ENCODE results near the gene GPC5. TPM values are rescaled to one million over a fixed set of nuclear protein-coding genes. Genes with fewer than 3 reads are reported as not detected.

Gene GPC5
- total and polyA plus RNA-seq, 2 of the 13 experiments (the other 11 are each of a cell fraction or from before 2014, with no cell fraction given), result 0.02 to 0.07 TPM

GRCh38 chr13:91845612-91846011 lies 447.2 kb downstream of the GPC5 start:
- Histone ChIP-seq H3K27ac (ENCODE audit: extremely low read length, insufficient read depth, low read length) (no peak overlapping the region), H3K27me3 (ENCODE audit: control insufficient read depth in 1 of 2, insufficient read depth in 2 of 2, low read length in 2 of 2) (no peaks in the 10 kb centered on the region; a peak in 1 of 5 replicates), H3K4me1 (ENCODE audit: insufficient read depth, low read length) (no peaks in the 10 kb centered on the region), H3K79me2 (ENCODE audit: insufficient read depth, low read length) (no peaks in the 10 kb centered on the region), H3K4me3 (replicated peaks in 1 of 3; ENCODE audit: insufficient read depth in 1 of 3, low read depth in 2 of 3, low read length in 3 of 3) (no peak overlapping the region), H3K9me3 (ENCODE audit: low read length) (no peaks in the 10 kb centered on the region), H3K9ac (ENCODE audit: insufficient read depth, low read depth, low read length) (no peak overlapping the region), H3K4me2 (ENCODE audit: low read depth, low read length) (no peak overlapping the region), H3K36me3 (replicated peaks in 1 of 2; ENCODE audit: control insufficient read depth in 1 of 2, insufficient read depth in 2 of 2, low read length in 2 of 2) (no peaks in the 10 kb centered on the region), H2AFZ (ENCODE audit: low read length) (no peak overlapping the region), H4K20me1 (ENCODE audit: insufficient read depth, low read length) (no peaks in the 10 kb centered on the region)
- WGBS (ENCODE audit: low lambda C conversion rate), result 3% methylated on average over 3 of the region's 3 CpGs
- ChIA-PET CTCF (ENCODE audit: low intra/inter-chr PET ratio, low total read pairs) (no interaction called here), POLR2A (no interaction called here)
- intact Hi-C loops (cut with micrococcal nuclease; ENCODE audit: unreplicated experiment) (no loop called here), in situ Hi-C loops (cut with HindIII; ENCODE audit: extremely low pct_ligation_motif_present, low pct_unique_long_range_greater_than_20kb) (no loop called here)
- ATAC-seq, result no peak
- DNase-seq (ENCODE audit: low spot score), result no peak
- no peak for FAIRE-seq
- no TSS peak for BruUV-seq (replicated peaks)
- no peak for TF ChIP-seq PITX1 (CRISPR knock-in tag; IDR thresholded peaks at IDR 0.05)
- TF ChIP-seq NFYC (CRISPR knock-in tag; IDR thresholded peaks at IDR 0.05), result no peak
- TF ChIP-seq ZNF350 (CRISPR knock-in tag; IDR thresholded peaks at IDR 0.05; ENCODE audit: borderline replicate concordance, low read depth), result no peak
- TF ChIP-seq ZMYM2 (CRISPR knock-in tag; IDR thresholded peaks at IDR 0.05), result no peak
- no peak for TF ChIP-seq PAWR (CRISPR knock-in tag; IDR thresholded peaks at IDR 0.05; ENCODE audit: borderline replicate concordance)
- TF ChIP-seq MAFF (IDR thresholded peaks at IDR 0.05; ENCODE audit: low read depth, low read length), result no peak
- TF ChIP-seq GABPA (IDR thresholded peaks at IDR 0.05; ENCODE audit: low read depth, low read length), result no peak
- TF ChIP-seq GABPA (CRISPR knock-in tag; IDR thresholded peaks at IDR 0.05; ENCODE audit: low read depth), result no peak
- TF ChIP-seq CREB1 (IDR thresholded peaks at IDR 0.05), result no peak
- no peak for TF ChIP-seq CREB1 (CRISPR knock-in tag; IDR thresholded peaks at IDR 0.05)
- no peak for TF ChIP-seq ZNF143 (CRISPR knock-in tag; IDR thresholded peaks at IDR 0.05)
- no peak for TF ChIP-seq HIC2 (CRISPR knock-in tag; IDR thresholded peaks at IDR 0.05; ENCODE audit: low read depth)
- TF ChIP-seq ZNF292 (CRISPR knock-in tag; IDR thresholded peaks at IDR 0.05; ENCODE audit: borderline replicate concordance, low read depth), result no peak

Measured in HepG2 (cell line).